GM18520 (cell line): ENCODE data around the gene CTTN.
"Not testable (repeated sequence)": the region's sequence is repeated elsewhere in the genome, so short reads cannot be mapped to it uniquely, and the experiment has no call there.

Experiments used
- ATAC-seq: cut with Tn5 transposase; IDR thresholded peaks from one replicate; pipeline ENCODE4 v1.9.1; 2021; ENCODE audit not compliant: unreplicated experiment

CTTN gene

GRCh38 chr11:70448983-70449567, 50.7 kb downstream of the CTTN start:
- ATAC-seq = no peak

DNA sequence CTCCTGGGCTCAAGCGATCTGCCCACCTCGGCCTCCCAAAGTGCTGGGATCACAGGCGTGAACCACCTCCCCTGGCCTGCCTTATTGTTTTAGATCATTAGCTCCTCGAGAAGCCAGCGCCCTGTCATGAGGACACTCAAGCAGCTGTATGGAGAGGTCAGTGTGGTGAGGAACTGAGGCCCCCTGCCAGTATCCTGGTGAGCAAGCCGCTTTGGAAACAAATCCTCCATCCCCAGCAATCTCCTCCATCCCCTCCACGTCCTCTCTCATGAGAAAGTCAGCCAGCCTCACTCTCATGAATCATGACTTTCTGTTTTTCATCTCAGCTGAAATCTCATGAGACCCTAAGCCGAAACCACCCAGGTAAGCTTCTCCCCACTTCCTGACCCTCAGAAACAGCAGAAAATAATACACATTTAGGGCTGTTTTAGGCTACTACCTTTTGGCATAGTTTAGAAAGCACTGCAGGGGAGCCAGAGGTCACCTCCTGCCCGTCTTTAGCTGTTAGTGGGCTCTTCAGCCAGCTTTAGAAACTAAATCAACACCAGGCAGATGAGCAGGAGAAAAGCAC, 56.0 kb downstream of the CTTN start:
- no peak for ATAC-seq

DNA sequence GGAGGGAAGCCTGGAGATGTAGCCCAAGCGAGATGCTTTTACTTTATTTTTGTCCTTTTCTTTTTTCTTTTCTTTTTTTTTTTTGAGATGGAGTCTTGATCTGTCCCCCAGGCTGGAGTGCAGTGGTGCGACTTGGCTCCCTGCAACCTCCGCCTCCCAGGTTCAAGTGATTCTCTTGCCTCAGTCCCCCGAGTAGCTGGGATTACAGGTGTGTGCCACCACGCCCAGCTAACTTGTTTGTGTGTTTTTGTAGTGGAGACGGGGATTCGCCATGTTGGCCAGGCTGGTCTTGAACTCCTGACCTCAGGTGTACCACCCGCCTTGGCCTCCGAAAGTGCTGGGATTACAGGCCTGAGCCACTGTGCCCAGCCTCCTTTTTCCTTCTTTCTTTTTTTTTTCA, 56.5 kb downstream of the CTTN start:
- ATAC-seq = not testable (repeated sequence)

- no peak for ATAC-seq
Observed at GRCh38 chr11:70455354-70455753, 57.0 kb downstream of the CTTN start.

DNA sequence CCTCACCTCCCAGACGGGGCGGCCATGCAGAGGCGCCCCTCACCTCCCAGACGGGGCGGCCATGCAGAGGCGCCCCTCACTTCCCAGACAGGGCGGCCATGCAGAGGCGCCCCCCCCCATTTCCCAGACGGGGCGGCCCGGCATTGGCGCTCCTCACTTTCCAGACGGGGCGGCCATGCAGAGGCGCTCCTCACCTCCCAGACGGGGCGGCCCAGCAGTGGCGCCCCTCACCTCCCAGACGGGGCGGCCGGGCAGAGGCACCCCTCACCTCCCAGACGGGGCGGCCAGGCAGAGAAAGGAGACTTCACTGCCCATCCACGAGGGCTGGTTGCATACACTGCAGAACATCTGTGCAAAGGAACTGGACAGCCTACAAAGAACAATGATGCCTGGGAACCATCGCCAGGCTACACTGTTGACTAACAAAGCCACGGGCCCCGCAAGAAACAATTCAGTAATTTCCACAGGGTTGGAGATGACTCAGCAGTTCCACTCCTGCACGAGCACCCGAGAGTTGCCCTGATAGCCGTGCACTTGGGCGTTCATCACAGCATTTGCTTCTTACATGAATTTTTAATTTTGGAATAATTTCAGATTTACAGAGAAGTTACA, 58.7 kb downstream of the CTTN start:
- no peak for ATAC-seq

DNA sequence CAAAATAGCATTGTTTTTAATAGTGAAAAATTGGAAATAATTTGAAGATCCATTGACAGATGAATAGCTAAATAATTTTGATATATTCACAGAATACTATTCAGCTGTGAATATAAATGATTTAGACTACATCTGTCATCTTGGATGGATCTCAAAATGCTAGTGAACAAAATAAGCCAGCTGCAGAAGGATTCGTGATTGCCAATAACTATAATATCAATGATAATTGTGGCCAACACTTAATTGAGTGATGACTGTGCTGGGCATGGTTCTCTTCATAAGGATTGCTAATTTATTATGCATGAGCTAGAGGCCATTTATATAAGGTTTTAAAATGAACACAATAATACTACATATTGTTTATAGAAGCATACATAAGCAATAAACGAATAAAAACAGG, 60.4 kb downstream of the CTTN start:
- ATAC-seq = no peak

- ATAC-seq = no peak
Observed at GRCh38 chr11:70460111-70460510, 61.8 kb downstream of the CTTN start.

DNA sequence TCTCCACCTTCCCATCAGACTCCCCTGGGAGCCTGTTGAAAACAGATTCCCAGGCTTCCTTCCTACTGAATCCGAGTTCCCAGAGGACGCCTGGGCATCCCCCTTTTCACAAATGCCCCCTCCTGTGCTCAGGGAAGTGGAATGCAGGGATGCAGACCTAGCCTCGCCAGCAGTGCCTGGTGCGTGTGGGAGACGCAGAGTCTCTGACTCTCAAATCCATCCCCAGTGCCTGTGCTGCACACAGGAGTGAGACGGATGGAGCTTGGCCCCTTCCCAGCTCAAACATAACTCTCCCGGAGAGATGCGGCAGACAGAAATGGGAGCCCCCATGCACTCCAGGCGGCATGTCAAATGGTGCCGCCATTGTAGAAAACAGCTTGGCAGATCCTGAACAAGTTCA, 62.6 kb downstream of the CTTN start:
- ATAC-seq = no peak

GRCh38 chr11:70462818-70463477, 64.6 kb downstream of the CTTN start:
- no peak for ATAC-seq

DNA sequence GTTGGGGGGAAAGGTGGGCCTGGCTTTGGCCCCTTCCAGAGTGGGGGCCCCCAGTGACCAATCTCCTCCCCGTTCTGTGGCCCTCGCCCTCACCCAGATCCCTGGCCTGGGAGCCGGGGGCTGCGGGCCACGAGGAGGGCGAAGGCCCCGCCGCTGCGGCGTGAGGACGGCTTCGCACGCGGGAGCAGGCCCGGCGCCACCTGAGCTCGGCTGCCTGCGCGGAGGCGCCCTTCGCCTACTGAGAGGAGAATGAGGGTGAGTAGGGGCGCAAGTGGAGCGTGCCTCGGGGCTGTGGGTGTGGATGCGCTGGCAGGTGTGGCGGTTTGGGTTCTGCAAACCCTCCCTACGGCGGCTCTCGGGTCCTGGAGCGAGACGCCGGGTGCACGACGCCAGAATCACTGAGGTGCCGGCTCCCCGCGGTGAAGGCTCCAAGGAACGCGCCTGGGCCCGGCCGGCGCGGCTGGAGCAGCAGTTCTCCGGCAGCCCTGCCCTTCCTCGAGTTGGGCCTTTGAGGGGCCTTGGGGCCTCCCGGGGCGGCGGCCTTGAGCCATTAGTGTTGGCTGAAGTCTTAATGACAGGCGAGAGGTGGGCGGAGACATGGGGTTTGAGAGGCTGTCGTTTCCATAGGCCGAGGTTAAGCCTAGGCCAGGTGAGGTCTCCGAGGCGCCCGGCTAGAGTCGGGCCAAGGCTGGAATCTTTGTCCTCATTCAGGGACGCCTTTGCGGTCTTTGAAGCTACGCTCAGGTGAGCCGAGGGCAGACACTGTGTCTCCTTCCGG, 65.3 kb downstream of the CTTN start:
- ATAC-seq = no peak

GRCh38 chr11:70464509-70465361, 66.4 kb downstream of the CTTN start:
- ATAC-seq = no peak

DNA sequence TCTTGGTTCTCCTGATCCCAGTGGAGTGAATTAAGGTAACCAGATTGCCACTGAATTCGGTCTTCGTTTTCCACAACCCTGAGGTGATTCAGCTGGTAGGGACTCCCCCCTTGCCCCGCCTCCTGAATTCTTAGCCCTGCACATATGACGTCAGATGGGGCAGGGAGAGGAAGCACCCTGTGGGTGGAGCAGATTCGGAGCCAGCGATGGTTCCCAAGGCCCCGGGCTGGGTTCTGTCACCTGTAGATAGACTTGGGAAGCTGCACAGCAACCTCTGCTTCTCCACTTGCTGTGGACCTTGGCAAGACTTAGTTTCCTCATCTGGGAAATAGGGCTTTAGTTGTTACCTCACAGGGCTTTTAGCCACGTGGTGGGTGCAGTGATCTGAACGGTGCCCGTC, 67.8 kb downstream of the CTTN start:
- no peak for ATAC-seq

GRCh38 chr11:70466596-70466995, 68.3 kb downstream of the CTTN start:
- ATAC-seq = no peak

- ATAC-seq = no peak
Observed at GRCh38 chr11:70467201-70468085, 69.1 kb downstream of the CTTN start.

GRCh38 chr11:70468256-70469195, 70.2 kb downstream of the CTTN start:
- no peak for ATAC-seq

DNA sequence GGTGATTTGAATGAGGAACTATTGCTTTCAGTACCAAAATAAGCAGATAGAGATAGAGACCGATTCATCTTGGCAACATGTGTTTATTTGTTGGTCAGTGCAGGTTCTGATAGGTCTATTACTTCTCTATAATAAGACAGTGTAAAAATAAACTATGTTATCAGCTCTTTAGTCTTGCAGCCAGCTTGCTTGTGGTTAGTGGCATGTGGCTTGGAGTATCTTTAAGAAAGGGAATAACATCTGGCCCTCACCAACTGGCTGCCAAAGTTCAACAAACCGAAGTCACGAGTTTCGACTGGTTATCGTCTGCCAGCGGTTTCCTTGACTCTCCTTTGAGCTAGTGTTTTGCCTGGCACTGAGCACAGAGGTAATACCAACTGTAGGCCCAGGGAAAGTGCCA, 71.8 kb downstream of the CTTN start:
- ATAC-seq = no peak

DNA sequence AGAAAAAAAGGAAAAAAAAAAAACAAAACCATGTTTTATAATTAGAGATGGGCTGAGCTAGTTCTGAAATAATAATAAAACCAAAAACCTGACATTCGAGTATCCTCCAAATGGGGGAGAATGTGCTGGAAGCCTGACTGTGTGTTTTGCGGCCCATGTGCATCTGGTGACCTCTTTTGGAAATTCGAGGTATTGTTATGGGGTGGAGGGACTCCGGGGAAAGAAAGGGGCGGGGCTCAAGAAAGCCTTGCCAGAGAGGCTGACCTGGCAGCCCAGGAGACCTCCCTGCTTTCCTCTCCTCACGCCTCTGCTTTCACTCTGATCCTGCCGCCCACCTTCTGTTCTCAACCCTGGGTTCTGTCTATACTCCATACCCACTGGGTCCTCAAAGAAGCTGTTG, 72.9 kb downstream of the CTTN start:
- no peak for ATAC-seq

DNA sequence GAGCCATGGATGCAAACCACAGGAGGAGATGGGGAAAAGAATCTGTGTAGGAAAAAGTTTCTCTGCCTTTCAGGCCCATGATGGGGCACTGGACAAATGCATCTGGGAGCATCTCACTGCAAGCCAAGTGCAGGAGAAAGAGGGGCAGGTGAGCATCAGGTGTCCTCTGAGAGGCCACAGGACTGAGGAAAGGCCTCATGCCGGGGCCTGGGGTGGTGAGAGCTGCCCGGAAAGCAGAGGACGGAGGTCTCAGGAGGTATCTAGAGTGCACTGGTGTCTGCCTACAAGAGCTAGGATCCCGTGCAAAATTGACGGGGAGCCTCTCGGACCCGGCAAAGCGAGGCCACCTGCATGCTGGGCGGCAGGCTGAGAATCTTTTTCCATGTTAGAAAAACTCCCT, 73.9 kb downstream of the CTTN start:
- ATAC-seq = no peak
